GM18517 (cell line): Measurements from ENCODE around the gene EPHB2.

Source experiments
- ATAC-seq: cut with Tn5 transposase; IDR thresholded peaks from one replicate; pipeline ENCODE4 v1.9.1; 2021; ENCODE audit warnings: mild to moderate bottlenecking, moderate library complexity; ENCODE audit not compliant: unreplicated experiment

EPHB2 gene

GRCh38 chr1:22777388-22778057 is 66.9 kb downstream of the EPHB2 start:
- ATAC-seq: no peak

- no peak for ATAC-seq
Observed at GRCh38 chr1:22778408-22778807, 67.8 kb downstream of the EPHB2 start.

GRCh38 chr1:22778862-22779520 is 68.4 kb downstream of the EPHB2 start:
- ATAC-seq: no peak

GRCh38 chr1:22780696-22781095 is 70.1 kb downstream of the EPHB2 start:
- ATAC-seq: no peak

GRCh38 chr1:22781483-22781882 is 70.8 kb downstream of the EPHB2 start:
- ATAC-seq: no peak

- no peak for ATAC-seq
Observed at GRCh38 chr1:22782406-22782805, 71.8 kb downstream of the EPHB2 start.

GRCh38 chr1:22784317-22784716 is 73.7 kb downstream of the EPHB2 start:
- no peak for ATAC-seq

- ATAC-seq: no peak
Observed at GRCh38 chr1:22784737-22785136, 74.1 kb downstream of the EPHB2 start.

GRCh38 chr1:22786101-22786500 is 75.5 kb downstream of the EPHB2 start:
- no peak for ATAC-seq

- ATAC-seq: no peak
Observed at GRCh38 chr1:22786719-22787489, 76.3 kb downstream of the EPHB2 start.

- ATAC-seq: no peak
Observed at GRCh38 chr1:22787636-22788035, 77.0 kb downstream of the EPHB2 start.

- ATAC-seq: no peak
Observed at GRCh38 chr1:22788254-22788661, 77.6 kb downstream of the EPHB2 start.

- ATAC-seq: no peak
Observed at GRCh38 chr1:22789356-22789994, 78.8 kb downstream of the EPHB2 start.

GRCh38 chr1:22790232-22791008 is 79.8 kb downstream of the EPHB2 start:
- no peak for ATAC-seq

- ATAC-seq: no peak
Observed at GRCh38 chr1:22791831-22792347, 81.2 kb downstream of the EPHB2 start.

GRCh38 chr1:22792396-22793160 is 81.9 kb downstream of the EPHB2 start:
- ATAC-seq: no peak

- no peak for ATAC-seq
Observed at GRCh38 chr1:22793647-22794046, 83.0 kb downstream of the EPHB2 start.

- no peak for ATAC-seq
Observed at GRCh38 chr1:22794647-22795365, 84.2 kb downstream of the EPHB2 start.

- ATAC-seq: no peak
Observed at GRCh38 chr1:22795366-22795714, 84.7 kb downstream of the EPHB2 start.
